CD4-positive, alpha-beta T cell (primary cell): ENCODE results near the gene FLRT1. TPM values are rescaled to one million over a fixed set of nuclear protein-coding genes. Genes with fewer than 3 reads are reported as not detected.

Experiments used
- ATAC-seq: fragments of 200-7000 bp; cut with Tn5 transposase; one replicate; pipeline ENCODE4 v1.10.0; 2022; ENCODE audit warnings: mild to moderate bottlenecking; ENCODE audit not compliant: poor library complexity
- CTCF ChIA-PET: fragments of 350-600 bp; sonication (Branson Sonifier 250); formaldehyde crosslinking; loops from one replicate; lab custom pipeline; 2021; ENCODE audit warnings: antibody characterized with exemption, inconsistent platforms; lab: Charles Lee
- POLR2A ChIA-PET: fragments of 350-600 bp; sonication (Branson Sonifier 250); formaldehyde crosslinking; loops from one replicate; lab custom pipeline; 2021; ENCODE audit warnings: antibody characterized with exemption, inconsistent platforms; lab: Charles Lee
- DNase-seq, 14 experiments: peaks; one replicate each; pipeline ENCODE4 v3.0.0-alpha.2; 2013 to 2020; ENCODE audit warnings: mixed read lengths in 2 of 14
- H3K27ac ChIP-seq, 2 donors: one replicate each; pipeline versions ENCODE4 v1.5.1 to v1.7.0; 2013; ENCODE audit warnings: low read length in 2 of 2, low read depth in 1 of 2, mild to moderate bottlenecking in 1 of 2
- H3K27me3 ChIP-seq, 2 experiments: 1 replicate in 1 of 2; 2 replicates in 1 of 2; pipeline versions ENCODE4 v1.6.1 to v1.7.0; 2013; ENCODE audit warnings: low read length in 2 of 2, control low read depth in 1 of 2, mild to moderate bottlenecking in 1 of 2, moderate library complexity in 1 of 2; ENCODE audit not compliant: insufficient read depth in 2 of 2, control insufficient read depth in 1 of 2
- H3K36me3 ChIP-seq: one replicate; pipeline ENCODE4 v1.6.1; 2013; ENCODE audit warnings: low read length, control low read depth; ENCODE audit not compliant: insufficient read depth
- H3K4me1 ChIP-seq: one replicate; pipeline ENCODE4 v1.6.1; 2013; ENCODE audit warnings: low read length, control low read depth; ENCODE audit not compliant: insufficient read depth
- H3K4me3 ChIP-seq: one replicate; pipeline ENCODE4 v1.5.1; 2013; ENCODE audit warnings: mild to moderate bottlenecking, low read length, moderate library complexity
- H3K9me3 ChIP-seq, 2 experiments: 1 replicate in 1 of 2; 2 replicates in 1 of 2; pipeline versions ENCODE4 v1.6.1 to v1.7.0; 2013; ENCODE audit warnings: low read length in 2 of 2, mild to moderate bottlenecking in 2 of 2, control low read depth in 1 of 2, moderate library complexity in 1 of 2; ENCODE audit not compliant: control insufficient read depth in 1 of 2, insufficient read depth in 1 of 2
- H3K27ac Mint-ChIP-seq: one replicate; pipeline ENCODE4 v1.8.0; 2020; ENCODE audit warnings: mixed read lengths
- H3K27me3 Mint-ChIP-seq: one replicate; pipeline ENCODE4 v1.8.0; 2021; ENCODE audit warnings: mixed read lengths
- H3K36me3 Mint-ChIP-seq: one replicate; pipeline ENCODE4 v1.8.0; 2021; ENCODE audit warnings: low read depth, mixed read lengths
- H3K4me1 Mint-ChIP-seq: one replicate; pipeline ENCODE4 v1.8.0; 2021; ENCODE audit warnings: low read depth, mixed read lengths
- H3K4me3 Mint-ChIP-seq: one replicate; pipeline ENCODE4 v1.8.0; 2020; ENCODE audit warnings: mild to moderate bottlenecking, mixed read lengths
- H3K9me3 Mint-ChIP-seq: one replicate; pipeline ENCODE4 v1.8.0; 2020; ENCODE audit warnings: mixed read lengths
- intact Hi-C, 2 experiments: fragments of 100-400 bp; cut with DNase I in 1 of 2; cut with micrococcal nuclease in 1 of 2; formaldehyde crosslinking; loops; one replicate each; pipeline versions ENCODE4 v1.15.1 to v1.9.0; 2023 to 2025; cut with DNase I, micrococcal nuclease
- total RNA-seq, 174 experiments: library from RNA in 2 of 174; stranded (reverse) in 2 of 174; gene quantifications; one replicate each; pipeline ENCODE4 v1.2.3 and lab custom pipeline; 2021 to 2026
- TF ChIP-seq, protein P1 (sequence below): fragments of 200-600 bp; IDR thresholded peaks from one replicate; pipeline ENCODE4 v1.8.0; 2022; ENCODE audit warnings: antibody characterized with exemption, mild to moderate bottlenecking

Gene FLRT1
- total RNA-seq, 2 experiments from 2014 or later: not detected

DNA sequence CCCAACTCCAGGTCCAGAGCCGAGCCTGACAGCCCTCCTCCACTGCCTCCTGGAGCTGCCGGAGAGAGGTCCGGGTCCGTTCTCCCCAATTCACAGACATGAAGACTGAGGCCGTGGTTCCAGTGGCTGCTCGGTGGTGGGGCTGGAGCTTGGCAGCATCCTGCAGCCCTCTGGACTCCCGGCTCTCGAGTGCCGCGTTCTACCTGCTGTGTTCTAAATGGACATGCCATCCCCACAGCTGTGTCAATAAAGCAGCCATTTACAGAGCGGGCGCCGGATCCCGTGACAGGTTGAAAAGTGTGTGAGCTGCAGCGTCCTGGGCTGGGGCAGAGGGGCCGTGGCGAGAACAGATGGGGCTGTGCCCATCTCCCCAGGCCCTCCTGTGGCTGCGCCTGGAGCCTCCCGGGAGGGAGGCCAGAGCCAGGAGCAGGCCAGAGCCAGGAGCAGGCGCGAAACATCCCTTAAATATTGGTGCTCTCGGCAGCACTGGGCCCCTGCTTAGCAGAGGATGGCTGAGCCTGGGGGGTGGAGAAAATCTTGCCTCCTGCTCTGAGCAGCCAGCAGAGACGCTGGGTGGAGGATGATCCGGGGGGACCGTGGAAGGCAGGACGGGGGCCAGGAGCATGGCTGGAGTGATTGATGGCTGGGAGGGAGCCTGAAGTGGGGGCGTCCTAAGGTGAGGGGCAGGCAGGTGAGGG is 46.2 kb downstream of the FLRT1 start:
- Histone ChIP-seq H3K4me3 (no peak overlapping the region), H3K9me3 (no peaks in the 10 kb centered on the region), H3K36me3 (no peaks in the 10 kb centered on the region), H3K27me3 (no peaks in the 10 kb centered on the region), H3K4me1 (no peaks in the 10 kb centered on the region), H3K27ac (no peak overlapping the region)
- Mint-ChIP-seq H3K4me1 (no peaks in the 10 kb centered on the region), H3K4me3 (no peak overlapping the region), H3K9me3 (no peaks in the 10 kb centered on the region), H3K36me3 (no peaks in the 10 kb centered on the region), H3K27ac (no peak overlapping the region), H3K27me3 (no peaks in the 10 kb centered on the region)
- intact Hi-C loops: no loop called here
- TF ChIP-seq, protein P1, sequence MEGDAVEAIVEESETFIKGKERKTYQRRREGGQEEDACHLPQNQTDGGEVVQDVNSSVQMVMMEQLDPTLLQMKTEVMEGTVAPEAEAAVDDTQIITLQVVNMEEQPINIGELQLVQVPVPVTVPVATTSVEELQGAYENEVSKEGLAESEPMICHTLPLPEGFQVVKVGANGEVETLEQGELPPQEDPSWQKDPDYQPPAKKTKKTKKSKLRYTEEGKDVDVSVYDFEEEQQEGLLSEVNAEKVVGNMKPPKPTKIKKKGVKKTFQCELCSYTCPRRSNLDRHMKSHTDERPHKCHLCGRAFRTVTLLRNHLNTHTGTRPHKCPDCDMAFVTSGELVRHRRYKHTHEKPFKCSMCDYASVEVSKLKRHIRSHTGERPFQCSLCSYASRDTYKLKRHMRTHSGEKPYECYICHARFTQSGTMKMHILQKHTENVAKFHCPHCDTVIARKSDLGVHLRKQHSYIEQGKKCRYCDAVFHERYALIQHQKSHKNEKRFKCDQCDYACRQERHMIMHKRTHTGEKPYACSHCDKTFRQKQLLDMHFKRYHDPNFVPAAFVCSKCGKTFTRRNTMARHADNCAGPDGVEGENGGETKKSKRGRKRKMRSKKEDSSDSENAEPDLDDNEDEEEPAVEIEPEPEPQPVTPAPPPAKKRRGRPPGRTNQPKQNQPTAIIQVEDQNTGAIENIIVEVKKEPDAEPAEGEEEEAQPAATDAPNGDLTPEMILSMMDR: no peak
- ChIA-PET CTCF (no interaction called here), POLR2A (no interaction called here)
- DNase-seq (no peak), ATAC-seq (no peak)

DNA sequence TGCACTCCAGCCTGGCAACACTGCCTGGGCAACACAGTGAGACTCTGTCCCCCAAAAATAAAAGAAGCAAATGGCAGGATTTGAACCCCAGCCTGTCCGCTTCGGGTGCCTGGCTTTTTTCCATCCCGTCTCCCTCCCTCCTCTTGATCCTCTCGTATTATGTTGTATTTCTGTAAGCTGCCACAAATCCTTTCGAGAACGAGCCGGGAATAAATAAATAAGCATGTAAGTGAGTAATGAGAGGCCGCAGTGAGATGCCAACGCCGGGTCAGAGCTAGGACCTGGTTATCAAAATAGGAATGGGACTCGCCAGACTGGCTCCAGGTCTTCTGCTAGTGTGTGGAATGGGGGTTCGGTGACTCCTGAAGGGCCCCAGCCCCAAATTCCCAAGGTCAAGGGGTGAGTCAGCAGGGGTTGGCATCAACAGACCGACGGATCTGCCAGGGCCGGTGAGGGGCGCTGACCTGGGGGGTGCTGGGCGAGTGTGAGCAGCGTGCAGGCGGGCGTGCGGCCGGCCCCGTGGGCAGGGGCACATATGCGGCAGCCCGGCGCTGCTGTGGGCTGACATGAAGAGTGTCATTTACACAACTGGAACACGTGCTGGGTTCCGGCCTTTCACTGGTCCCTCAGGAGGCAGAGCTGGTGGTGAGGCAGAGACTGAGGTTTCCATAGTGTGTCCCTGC is 47.8 kb downstream of the FLRT1 start:
- Histone ChIP-seq H3K27me3 (no peaks in the 10 kb centered on the region), H3K4me1 (no peaks in the 10 kb centered on the region), H3K27ac (no peak overlapping the region), H3K36me3 (no peaks in the 10 kb centered on the region), H3K9me3 (no peaks in the 10 kb centered on the region), H3K4me3 (no peak overlapping the region)
- ChIA-PET POLR2A (no interaction called here), CTCF (no interaction called here)
- H3K4me3 Mint-ChIP-seq: no peak overlapping the region
- H3K4me1 Mint-ChIP-seq: no peaks in the 10 kb centered on the region
- intact Hi-C loops: no loop called here
- H3K36me3 Mint-ChIP-seq: no peaks in the 10 kb centered on the region
- TF ChIP-seq, protein P1: no peak
- H3K9me3 Mint-ChIP-seq: no peaks in the 10 kb centered on the region
- H3K27ac Mint-ChIP-seq: no peak overlapping the region
- no peak for DNase-seq
- ATAC-seq: no peak
- H3K27me3 Mint-ChIP-seq: no peaks in the 10 kb centered on the region

DNA sequence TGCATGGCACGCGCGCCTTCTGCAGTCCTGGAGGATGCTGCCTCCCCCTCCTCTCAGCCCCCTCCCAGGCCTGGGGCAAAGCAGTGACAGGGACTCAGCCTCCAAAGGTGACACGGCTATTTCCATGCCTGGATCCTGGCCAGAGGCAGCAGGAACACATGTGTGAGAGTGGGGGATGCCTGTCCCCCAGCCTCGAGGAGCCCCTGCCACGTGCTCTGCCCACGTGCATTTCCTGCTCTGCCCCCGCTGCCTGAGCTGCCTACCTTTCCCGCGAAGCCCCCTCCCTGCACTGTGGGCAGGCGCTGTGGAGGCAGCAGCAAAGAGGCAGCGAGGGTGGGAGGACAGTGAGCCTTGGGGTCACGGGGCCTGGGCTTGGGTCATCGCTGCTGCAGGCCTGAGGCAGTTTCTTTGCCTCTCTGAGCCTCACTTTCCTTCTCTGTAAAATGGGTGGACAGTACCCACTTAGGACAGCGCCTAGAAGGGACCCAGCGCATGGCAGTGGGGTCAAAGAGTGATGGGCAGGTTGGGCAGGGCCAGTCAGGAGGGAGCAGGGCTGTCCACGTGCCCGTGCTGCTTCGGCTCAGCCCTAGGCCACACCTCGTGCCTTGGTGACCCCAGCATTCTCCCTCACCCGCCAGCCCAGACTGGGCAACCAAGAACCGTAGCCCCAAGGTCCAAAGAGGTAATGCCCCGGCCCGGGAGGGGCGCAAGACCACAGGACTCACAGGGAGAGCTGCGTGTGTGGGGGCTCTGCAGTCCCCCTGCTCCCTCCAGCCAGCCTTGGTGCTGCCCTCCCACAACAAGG is 48.6 kb downstream of the FLRT1 start:
- Histone ChIP-seq H3K4me1 (no peaks in the 10 kb centered on the region), H3K27ac (no peak overlapping the region), H3K9me3 (no peaks in the 10 kb centered on the region), H3K36me3 (no peaks in the 10 kb centered on the region), H3K27me3 (no peaks in the 10 kb centered on the region), H3K4me3 (no peak overlapping the region)
- Mint-ChIP-seq H3K27me3 (no peaks in the 10 kb centered on the region), H3K4me3 (no peak overlapping the region), H3K4me1 (no peaks in the 10 kb centered on the region), H3K27ac (no peak overlapping the region), H3K9me3 (no peaks in the 10 kb centered on the region), H3K36me3 (no peaks in the 10 kb centered on the region)
- no peak for ATAC-seq
- intact Hi-C loops: no loop called here
- no peak for DNase-seq
- ChIA-PET CTCF (no interaction called here), POLR2A (no interaction called here)
- TF ChIP-seq, protein P1: no peak
